Activated CD8-positive, alpha-beta memory T cell treated with anti-CD3 and anti-CD28 coated beads, Interleukin-2, amount 50 U/mL, for 4 hours (primary cell): ENCODE measurements around the gene MDFIC.

Experiments used
- DNase-seq: peaks from one replicate; pipeline ENCODE4 v3.0.0-alpha.2; 2020

Gene MDFIC

GRCh38 chr7:114957444-114957843 is 35.5 kb downstream of the MDFIC start:
- DNase-seq = no peak

DNA sequence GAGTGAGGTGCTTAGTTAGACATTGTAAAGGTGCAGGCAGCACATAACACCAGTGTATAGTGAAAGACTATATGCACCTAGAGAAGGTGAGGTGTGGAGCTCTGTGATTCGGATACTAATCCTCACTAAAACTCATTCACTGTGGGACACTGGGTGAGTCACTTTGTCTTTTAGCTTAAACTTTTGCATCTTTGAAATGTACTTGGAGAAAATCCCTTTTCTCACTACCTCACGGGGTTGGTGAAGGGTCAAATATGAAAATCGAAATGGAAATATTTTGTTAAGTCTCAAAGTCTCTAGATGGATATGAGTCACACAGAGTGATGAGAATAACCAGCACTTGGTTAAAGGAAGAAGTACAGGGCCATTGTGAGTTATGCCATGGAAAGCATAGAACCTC is 38.0 kb downstream of the MDFIC start:
- DNase-seq = no peak

DNA sequence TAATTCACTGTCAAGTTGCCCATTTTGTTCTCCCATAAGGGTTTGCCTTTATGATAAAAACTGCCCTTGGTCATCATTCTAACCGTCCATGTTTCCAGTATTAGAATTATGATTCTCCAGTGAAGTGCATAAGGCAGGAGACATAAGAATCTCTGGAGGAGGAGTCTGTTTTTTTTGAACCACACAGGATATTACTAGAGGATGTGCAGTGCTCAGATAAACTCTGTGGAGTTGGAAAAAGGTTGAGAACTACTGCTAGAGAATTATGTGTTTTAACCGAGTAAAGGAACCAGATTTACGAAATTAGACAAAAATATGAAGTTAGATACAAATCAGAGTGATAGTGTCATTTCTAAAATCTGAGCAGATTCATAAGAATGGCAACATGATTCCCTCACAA is 40.5 kb downstream of the MDFIC start:
- DNase-seq = no peak

GRCh38 chr7:114966156-114966555 is 44.3 kb downstream of the MDFIC start:
- DNase-seq = no peak

GRCh38 chr7:114969096-114969495 is 47.2 kb downstream of the MDFIC start:
- no peak for DNase-seq

DNA sequence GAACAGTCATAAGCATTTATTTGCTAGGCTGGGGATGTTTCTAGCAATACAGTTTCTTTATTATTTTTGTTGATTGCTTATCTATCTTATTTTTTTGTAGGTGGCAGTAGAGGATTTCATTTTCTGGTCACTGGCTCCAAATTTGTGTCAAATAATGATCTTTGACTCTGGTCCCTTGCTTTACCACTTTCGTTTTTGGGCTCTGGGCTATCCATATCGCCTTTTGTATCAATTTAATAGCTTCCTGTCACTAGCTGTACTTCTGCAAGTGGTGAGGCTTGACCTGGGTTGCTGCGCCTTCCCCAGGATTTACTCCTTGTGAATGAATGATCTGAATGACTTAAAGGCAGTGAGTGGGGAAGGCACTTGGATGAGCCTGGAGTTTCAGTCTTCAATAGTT is 48.4 kb downstream of the MDFIC start:
- no peak for DNase-seq

DNA sequence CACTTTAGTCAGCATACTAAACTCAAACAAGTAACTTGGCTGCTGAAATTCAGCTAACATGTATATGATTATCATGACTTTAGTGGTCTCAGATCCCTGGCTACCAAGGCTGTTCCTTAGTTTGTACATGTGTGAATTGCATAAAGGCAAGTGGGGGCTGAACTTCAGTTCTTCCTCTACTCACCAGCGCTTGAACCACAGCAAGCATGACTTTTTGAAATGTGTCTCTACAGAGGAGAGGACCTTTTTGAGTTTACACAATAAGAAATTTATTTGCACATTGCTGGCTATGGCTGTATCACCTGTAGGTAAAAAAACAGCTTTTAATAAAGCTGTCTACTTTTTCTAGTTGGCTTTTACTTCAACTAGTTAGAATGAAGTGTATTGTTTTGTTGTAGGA is 48.8 kb downstream of the MDFIC start:
- DNase-seq = no peak

- no peak for DNase-seq
These were observed 50.7 kb downstream of the MDFIC start for GRCh38 chr7:114972567-114972966.

DNA sequence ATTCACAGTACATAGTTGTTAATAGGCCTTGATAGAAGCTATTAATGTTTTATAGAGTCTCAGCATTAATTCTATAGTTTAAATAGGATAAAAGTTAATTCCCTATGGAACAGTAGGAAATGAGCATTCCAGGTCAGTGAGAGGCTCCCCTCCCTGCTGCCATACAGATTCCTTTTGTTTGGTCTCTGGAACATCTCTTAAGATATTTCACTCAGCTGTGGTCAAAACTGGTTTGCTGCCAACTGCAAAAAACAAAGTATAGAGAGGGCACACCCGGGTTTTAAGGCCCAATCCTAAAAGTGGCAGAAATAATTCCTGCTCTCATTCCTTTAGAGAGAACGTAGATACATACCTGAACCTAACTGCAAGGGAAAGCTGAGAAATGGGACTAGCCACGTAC is 51.3 kb downstream of the MDFIC start:
- DNase-seq = no peak

DNA sequence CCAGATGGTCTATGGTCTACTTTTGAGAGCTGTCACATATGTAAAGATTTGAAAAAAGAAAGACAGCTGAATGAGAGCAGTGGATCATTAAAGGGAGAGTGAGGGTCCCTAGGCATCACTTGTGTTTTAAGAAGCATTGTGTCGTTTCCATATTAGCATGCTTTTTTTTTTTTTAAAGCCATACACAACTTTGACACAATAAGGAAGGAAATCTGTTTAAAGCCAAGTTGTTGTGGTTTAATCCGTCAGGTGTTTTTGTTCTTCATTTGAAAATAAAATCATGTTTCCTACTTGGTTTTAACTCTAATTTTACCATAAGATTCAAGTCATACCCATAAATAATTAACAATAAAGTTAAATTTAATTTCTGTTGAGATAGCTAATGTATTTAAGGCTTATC is 53.5 kb downstream of the MDFIC start:
- DNase-seq = no peak

DNA sequence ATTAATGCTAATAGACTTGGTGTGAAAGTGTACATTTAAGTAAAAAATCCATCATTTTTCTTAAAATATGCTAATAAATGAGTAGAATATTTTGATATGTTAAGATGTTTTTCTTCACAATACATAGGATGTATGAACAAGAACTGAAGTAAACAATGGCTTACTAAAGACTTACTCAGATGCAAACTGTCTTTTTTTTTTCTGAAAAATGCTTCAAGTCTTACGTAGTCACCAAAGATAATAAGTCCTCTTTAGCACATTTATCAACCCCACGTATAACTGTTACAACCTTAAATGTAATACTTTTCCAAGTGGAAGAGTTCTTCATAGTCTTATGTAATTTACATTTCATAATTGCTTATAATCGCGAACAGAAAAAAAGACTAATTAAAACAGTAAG is 54.8 kb downstream of the MDFIC start:
- no peak for DNase-seq

GRCh38 chr7:114977277-114977676 is 55.4 kb downstream of the MDFIC start:
- DNase-seq = no peak

DNA sequence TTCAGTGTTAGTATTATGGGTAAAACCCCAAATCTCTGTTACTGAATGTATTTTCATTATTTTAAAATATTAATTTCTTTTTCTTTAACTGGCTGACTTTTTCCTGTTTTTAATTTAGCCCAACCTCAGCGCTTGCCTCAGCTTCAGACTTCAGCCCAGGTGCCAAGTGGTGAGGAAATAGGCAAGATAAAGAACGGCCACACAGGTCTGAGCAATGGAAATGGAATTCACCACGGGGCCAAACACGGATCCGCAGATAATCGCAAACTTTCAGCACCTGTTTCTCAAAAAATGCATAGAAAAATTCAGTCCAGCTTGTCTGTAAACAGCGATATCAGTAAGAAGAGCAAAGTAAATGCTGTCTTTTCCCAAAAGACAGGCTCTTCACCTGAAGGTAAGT is 57.5 kb downstream of the MDFIC start:
- no peak for DNase-seq

DNA sequence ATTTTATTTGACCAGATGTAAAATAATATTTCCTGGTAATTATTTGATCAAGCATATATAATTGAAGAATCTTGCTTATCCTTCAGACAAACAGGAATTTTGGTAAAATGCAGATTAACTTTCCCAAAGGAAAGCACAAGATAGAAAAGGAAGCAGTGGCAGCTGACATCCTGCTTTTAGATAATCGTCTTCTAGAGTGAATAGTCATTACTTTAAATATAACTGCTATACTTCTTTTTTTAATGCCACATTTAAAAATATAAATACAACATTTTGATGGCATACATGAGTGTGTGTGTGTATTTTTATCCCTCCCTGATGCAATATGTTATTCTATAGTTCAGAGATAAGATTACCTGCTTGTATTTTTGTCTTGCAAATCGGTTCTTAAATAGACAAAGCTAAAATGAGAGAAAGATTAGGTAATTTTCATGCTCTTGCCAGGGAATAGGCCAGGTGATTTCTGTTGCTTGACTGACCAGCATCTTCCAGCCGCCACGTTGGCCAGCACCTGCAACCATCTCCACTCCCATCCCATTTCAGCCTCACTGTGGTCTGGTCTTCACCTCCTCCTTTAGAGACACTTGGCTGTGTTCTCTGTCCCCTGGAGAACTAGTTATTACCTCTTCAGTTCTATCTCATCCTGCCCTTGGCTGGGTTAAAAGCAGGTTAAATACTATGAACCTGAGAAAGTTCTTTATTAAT is 58.1 kb downstream of the MDFIC start:
- DNase-seq = no peak

DNA sequence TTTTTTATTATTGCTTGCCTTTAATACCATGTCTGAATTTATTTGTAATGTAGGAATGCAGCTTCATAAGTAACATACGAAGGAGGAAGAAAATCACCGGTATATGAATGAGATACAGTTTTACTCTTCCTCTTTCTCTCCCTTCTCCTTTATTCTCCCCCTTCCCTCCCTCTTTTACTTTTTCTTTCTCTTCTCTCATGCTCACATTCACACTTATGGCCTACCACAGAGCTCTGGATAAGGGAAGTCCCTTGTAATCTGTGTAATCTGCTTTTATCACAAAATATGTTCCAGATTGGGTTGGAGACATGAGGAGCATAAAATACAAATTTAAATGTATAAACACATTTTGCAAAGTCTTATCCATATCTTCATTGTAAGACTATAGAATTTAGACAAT is 59.4 kb downstream of the MDFIC start:
- DNase-seq = no peak

DNA sequence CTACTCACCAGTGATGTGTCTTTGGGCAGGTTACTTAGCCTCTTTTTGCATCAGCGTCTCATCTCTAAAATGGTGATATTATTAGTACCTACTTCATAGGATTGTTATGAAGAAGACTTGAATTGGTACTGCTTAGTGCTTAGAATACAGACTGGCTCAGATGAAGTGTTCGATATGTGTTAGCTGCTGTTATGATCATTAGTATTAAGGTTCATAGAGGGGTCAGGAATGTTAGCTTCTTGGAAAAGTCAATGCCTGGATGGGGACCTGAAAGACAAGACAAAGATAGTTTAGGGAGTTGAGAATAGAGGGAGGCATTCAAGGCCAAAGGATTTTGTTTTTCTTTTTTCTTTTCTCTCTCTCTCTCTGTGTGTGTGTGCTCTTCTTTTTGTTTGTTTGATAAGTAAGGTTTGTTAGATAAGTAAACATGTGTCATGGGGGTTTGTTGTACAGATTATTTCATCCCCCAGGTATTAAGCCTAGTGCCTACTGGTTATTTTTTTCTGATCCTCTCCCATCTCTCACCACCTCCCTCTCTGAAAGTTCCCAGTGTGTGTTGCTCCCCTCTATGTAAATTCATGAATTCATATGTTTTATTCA is 63.3 kb downstream of the MDFIC start:
- no peak for DNase-seq

- DNase-seq = no peak
These were observed 64.6 kb downstream of the MDFIC start for GRCh38 chr7:114986190-114987180.

GRCh38 chr7:114988026-114988425 is 66.1 kb downstream of the MDFIC start:
- no peak for DNase-seq

DNA sequence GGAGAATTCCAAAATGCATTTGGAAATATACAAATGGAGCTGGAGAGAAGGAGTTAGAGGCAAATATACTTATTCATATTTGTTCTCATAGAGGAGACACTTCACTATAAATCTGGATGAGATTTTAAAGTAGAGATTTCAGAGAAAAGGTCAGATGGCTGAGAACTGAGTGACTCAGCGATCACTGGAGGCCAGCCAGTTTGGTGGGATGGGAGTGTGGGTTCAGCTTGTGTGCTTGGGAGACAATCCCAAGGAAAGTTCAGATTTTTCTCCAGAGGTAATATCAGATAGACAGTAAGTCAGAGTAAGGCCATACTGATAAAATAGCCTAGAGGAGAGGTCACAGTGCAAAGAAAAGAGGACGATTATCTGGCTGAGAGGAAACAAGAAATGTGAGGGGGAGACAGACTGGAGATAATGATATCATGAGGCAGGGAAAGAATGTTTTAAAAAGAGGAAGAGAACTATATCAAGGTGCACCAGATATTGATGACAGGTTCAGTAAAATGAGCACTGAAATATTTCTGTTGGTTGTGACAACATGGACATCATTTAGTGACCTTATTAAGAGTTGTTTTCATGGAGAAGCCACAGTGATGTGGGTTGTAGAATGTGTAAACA is 67.0 kb downstream of the MDFIC start:
- DNase-seq = no peak

DNA sequence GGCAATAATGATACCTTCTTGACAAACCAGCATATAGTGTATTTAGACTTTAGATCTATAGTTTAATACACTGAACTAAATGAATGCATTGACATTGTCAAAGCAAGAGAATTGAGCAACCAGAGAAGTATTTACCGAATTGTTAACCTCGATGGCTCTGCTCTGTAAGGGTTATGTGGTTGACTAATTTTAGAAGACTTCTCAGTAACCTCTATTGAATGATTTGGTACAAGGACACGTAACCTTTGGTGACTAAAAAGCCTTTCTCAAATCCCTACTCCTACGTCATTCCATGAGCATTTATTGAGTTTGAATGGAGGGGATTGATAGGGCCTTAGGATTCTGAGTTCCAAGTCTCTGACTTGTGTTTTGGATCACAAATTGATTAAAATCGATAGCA is 67.6 kb downstream of the MDFIC start:
- no peak for DNase-seq

DNA sequence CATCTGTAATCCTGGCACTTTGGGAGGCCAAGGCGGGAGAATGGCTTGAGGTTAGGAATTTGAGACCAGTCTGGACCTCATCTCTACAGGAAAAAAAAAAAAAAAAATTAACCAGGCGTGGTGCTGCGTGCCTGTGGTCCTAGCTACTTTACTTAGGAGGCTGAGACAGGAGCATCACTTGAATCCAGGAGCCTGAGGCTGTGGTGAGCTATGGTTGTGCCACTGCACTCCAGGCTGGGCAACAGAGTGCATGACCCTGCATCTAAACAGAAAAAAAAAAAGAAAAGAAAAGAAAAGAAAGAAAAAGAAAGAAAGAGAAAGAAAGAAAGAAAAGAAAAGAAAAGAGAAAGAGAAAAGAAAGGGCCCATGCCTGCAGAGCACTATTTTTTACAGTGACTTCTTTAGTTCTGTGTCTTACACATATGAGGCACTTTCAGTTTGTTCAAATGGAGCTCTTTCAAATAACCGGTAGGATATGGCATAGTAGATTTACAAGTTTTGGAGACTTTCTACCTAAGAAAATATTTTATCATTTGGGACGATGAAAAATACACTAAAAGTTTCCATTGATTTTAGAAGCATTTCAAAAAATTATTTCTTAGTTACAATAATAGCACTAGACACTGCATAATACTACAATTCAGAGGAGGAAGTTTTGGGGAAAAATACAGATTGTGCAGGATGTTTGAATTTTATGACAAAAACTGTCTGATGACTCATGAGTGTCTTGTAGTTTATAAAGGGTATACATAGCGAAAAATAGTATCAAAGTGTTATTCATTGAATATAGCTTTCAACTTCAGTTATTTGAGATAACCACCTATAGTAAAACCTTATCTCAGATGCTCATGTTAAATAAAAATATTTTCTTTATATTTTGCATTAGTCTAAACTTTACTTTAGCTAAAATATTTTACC is 75.9 kb downstream of the MDFIC start:
- DNase-seq = no peak

DNA sequence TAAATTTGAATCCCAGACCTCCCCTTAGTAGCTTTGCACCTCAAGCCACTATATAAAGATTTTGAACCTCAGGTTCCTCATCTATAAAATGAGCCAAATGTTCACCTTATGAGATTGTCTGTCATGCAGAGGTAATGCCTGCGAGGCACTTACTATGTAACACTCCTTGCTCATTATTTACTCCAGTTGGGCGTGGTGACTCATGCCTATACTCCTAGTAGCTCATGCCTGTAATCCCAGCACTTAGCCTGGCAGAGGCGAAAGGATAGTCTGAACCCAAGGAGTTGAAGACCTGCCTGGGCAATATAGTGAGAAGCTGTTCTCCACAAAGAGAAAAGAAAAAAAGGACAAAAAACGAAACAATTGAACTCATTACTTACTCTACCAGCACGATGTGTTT is 82.2 kb downstream of the MDFIC start:
- no peak for DNase-seq
